GM18873 (cell line): ENCODE measurements around the gene THADA.
"Not testable (repeated sequence)": the region's sequence is repeated elsewhere in the genome, so short reads cannot be mapped to it uniquely, and the experiment has no call there.

Experiments
- ATAC-seq: cut with Tn5 transposase; IDR thresholded peaks from one replicate; pipeline ENCODE4 v1.9.1; 2021; ENCODE audit warnings: mild to moderate bottlenecking, moderate library complexity, moderate number of reproducible peaks; ENCODE audit not compliant: unreplicated experiment, low FRiP score

Gene THADA

DNA sequence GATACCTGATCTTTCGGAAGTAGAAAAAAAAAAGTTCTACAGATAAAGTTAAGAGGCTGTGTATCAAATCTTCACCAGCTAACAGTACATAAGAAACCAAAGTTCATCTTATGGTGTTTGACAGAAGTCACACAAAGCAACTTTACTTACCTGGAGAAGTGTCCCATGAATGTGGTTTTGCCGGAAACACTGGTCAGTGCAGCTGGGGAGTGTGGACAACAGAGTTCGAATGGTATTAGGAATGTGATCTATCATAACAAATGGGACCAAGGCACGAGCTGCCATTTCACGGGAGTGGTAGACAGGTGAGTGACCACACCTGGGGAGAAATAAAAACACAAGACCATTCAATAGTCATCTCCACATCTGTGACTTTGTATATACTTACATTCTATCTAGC lies 198.0 kb downstream of the THADA start:
- no peak for ATAC-seq

DNA sequence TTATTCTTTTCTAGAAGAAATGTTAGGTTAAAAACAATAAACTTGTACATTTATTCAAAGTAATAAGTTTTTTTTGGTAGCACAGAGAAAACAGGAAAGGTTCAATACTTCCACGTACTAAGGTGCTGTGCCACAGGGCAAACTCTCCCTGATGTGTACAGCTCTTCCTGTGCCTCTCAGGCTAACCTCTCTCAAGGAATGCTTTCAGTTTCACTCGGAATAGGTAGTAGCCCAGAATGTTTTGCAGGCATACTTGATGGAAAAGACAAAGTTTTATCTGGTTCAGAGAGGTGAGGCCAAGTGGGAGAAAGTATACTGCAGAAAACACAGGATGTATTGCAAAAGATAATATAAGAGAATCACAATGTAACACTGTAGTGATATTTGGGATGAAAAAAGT lies 198.4 kb downstream of the THADA start:
- ATAC-seq = no peak

- ATAC-seq = not testable (repeated sequence)
These were observed 199.5 kb downstream of the THADA start for GRCh38 chr2:43396344-43396743.

- no peak for ATAC-seq
These were observed 201.9 kb downstream of the THADA start for GRCh38 chr2:43393918-43394317.

DNA sequence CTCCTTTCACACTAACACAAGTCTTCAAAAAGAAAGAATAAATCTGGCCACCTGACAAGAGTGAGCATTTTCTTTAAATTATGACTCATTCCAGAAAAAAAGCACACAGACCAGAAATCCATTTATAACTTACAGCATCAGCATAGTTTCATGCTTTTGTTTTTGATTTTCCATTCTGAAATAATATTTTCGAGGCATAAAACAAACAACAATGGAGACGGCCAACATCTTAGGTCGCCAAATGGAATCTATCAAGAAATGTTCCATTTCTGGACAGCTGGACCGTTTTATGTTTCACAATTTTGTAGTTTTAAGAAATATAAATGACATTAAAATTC lies 204.0 kb downstream of the THADA start:
- no peak for ATAC-seq

GRCh38 chr2:43391201-43391877 lies 204.5 kb downstream of the THADA start:
- no peak for ATAC-seq

- no peak for ATAC-seq
These were observed 206.0 kb downstream of the THADA start for GRCh38 chr2:43389581-43390466.

DNA sequence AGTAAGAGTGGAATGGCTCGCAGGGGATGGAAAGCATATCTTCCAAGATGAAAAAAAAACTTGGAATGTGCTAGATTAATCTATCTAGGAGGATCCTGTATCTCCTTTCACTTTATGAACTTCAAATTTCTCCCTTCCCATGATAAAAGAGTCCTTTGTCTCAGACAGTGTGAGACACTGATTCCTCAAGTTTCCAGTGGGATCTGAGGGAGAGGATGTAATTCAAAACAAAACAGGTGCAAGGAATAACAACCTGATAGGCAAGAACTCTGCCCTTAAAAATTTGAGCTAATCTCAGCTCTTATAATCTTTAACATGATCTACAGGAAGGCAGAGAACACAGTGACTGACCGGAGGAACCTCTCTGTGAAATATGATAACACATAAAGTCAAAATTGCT lies 207.5 kb downstream of the THADA start:
- no peak for ATAC-seq

DNA sequence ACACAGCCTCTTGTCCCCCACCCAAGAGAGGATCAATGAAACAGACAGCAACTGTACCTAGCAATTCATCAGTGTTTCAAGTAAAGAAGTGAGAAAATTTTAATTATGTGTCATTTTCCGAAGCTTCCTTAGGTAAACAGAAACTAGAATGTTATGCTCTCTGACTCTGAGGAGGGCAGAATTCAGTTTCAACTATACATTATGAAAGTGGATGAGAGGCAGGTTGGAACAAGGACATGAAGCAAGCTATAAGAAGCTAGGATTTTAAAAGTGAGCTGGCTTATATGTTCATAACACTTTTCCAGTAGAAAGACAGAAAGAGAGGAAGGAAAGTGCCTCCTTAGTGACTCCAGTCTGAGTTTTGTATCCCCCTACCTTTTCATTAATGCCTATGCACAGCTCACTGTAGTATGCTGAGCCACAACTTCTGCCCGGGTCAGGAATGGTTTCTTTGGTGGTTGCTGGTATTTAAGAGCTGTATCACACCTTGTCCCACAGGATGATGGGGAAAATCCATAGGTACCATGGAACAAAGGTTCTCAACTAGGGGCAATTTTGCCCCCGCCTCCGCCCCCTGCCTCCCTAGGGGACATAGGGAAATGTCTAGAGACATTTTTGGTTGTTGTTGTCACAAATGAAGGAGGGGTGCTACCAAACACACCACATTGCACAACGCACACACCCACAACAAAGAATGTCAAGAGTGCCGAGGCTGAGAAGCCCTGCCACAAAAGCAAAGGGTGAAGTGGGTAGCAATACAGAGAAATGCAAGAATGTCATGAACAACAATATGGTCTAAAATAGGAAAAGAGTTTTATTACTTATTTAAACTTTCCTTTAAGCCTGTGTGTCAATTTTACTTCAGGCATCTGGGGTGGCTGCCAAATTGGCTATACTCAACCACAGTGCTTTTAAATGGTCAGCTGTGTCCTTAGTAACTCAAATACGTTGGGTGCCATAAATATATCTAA lies 208.5 kb downstream of the THADA start:
- peak; percentile 58 for ATAC-seq

- not testable (repeated sequence) for ATAC-seq
These were observed 209.2 kb downstream of the THADA start for GRCh38 chr2:43386679-43387078.

DNA sequence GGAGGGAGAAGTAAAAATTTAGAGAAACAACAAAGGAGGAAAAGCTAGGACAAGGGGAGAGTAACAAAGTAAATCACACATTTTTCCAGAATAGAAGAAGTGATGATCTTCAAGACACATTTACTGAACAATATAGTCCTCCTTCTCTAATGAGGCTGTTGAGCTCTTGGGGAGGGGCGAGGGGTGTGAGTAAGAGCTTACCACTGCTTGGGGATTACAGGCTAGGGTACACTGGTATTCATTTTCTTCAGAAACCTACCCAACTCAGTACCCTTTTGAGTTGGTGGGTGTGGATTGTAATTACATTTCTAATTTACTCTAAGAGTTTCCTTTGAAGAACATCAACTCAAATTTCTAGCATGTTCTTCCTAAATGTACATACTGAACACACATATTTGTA lies 211.7 kb downstream of the THADA start:
- ATAC-seq = no peak

- ATAC-seq = no peak
These were observed 212.3 kb downstream of the THADA start for GRCh38 chr2:43383533-43383932.

- ATAC-seq = no peak
These were observed 216.3 kb downstream of the THADA start for GRCh38 chr2:43379494-43379893.

DNA sequence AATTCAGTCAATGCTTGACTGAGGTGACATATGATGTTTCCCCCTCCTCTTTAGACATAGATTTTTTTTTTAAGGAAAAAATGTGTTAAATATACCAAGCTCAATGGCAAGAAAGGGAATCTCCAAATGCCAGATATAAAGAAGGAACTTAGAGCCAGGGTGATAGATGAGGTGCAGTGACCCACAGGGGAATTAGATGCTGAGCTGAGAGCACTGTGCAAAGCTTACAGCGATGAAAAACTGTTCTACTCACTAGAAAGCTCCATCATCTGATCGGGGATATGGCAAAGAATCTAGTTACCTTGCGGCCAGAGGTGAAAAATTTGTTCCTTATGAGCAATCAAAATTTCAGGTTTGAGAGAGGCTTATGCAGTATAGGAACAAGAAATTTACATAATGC lies 218.5 kb downstream of the THADA start:
- no peak for ATAC-seq

DNA sequence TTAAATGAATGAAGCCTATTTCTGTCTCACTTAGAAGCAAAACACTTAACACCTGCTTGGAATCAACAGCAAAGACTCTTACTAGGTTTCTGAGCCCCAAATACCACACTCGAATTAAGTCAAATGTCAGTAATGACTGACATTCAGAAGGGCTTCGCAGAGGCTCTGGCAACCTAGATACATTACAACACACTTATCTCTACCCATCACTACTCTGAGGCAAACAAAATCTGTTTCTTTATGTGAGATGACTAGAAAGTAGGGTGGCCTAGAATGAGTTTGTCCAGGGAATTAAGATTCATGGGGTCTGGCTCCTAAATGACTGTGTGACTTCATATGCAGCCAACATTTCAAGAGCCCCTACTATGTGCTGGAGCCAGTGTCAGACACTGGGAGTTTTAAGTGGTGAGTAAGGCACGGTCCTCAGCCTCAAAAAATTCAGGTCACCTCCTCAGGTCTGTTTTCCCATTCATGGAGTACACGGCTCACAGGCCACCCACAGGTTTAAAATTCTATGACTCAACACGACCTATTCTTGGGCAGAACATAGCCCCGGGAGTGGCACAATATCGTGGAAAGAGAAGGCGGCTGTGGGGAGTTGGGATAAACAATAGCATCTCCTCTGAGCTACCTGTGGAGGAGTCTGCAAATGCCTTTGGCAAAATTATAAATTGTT lies 219.2 kb downstream of the THADA start:
- ATAC-seq = no peak

DNA sequence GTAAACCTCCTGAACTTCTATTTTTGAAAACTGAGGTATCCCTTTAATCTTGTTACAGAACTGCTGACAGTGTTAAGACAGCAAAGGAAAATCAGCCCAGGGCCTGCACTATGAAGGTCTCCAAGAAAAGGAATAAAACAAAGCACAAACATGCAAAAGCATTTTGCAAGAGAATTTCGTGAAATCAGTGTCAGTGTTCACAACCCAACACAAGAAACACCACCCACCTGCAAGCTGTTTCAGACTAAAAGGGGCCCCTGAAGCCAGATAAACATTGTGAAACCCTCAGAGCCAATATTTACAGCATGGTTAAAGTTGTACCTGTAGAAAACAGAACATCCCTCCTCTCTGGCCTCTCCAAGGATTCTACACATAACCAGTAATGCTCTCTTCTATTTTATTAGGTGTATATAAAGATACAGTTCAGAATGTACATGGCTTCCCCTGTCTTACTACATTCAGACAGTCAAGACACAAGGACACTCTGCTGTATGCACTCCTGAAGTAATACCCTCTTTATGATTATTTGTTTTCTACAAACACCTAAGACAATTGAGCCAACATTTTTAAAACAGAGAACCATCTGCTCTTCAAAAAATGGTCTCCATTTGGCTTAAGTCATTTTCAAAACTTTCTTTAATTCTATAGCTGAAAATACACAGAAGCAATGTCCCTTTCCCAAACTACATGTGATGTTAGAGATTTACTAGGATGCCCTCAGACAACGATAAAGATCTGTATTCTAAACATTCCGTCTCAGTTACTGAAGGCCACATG lies 219.9 kb downstream of the THADA start:
- no peak for ATAC-seq

GRCh38 chr2:43372416-43373081 lies 223.3 kb downstream of the THADA start:
- ATAC-seq = no peak

DNA sequence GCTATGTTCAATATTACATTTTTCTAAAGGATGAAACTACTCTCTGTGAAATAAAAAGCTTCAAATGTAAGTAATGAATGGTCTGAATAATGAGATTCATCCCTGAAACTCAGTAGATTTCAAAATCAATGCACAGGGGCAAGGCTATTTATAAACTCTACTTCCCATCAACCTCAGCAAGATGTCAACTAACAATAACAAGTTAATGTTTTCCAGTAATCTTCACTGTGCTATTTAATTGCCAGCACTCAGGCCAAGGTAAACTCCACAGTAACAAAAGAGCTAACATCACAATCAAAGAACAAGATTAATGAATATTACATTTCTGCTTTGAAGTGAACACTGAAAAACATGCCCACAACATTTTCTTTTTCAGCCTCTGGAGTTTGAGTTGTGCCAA lies 225.1 kb downstream of the THADA start:
- no peak for ATAC-seq

GRCh38 chr2:43370146-43370545 lies 225.7 kb downstream of the THADA start:
- no peak for ATAC-seq
